ENCODE data around the gene PCDHGA1. TPM values are rescaled to one million over a fixed set of nuclear protein-coding genes. Genes with fewer than 3 reads are reported as not detected.
A peak's percentile ranks its signal among the peaks of the same experiment; 100 is the strongest.

Gene PCDHGA1
- total and polyA plus RNA-seq, 2 experiments from 2014 or later, result 1.2 to 1.7 TPM

- peaks cover 24% of the 10 kb centered on the region for H3K27me3 ChIP-seq
- no peak overlapping the region for H3K27ac ChIP-seq
- no peak for TF ChIP-seq CTCF (IDR thresholded peaks at IDR 0.05; ENCODE audit: low read depth, low read length)
- no peaks in the 10 kb centered on the region for H3K9me3 ChIP-seq (ENCODE audit: low read depth)
- no peaks in the 10 kb centered on the region for H3K36me3 ChIP-seq
- DNase-seq (ENCODE audit: low read depth in 1 of 2, low spot score in 1 of 2), result peak in 1 of 2 donors; percentile 82
- no peak overlapping the region for H3K4me3 ChIP-seq
- peaks cover 7% of the 10 kb centered on the region for H3K4me1 ChIP-seq (ENCODE audit: low read depth)
Measured at GRCh38 chr5:141496038-141496437, 165.7 kb downstream of the PCDHGA1 start.

GRCh38 chr5:141501761-141502160, 171.4 kb downstream of the PCDHGA1 start:
- Histone ChIP-seq H3K9me3 (ENCODE audit: low read depth) (no peaks in the 10 kb centered on the region), H3K27ac (no peak overlapping the region), H3K36me3 (no peaks in the 10 kb centered on the region), H3K4me1 (ENCODE audit: low read depth) (no peaks in the 10 kb centered on the region), H3K27me3 (no peaks in the 10 kb centered on the region), H3K4me3 (no peak overlapping the region)
- no peak for DNase-seq (ENCODE audit: low read depth in 1 of 2, low spot score in 1 of 2)
- no peak for TF ChIP-seq CTCF (IDR thresholded peaks at IDR 0.05; ENCODE audit: low read depth, low read length)

- H3K27ac ChIP-seq, result no peak overlapping the region
- no peak overlapping the region for H3K4me3 ChIP-seq
- TF ChIP-seq CTCF (IDR thresholded peaks at IDR 0.05; ENCODE audit: low read depth, low read length), result no peak
Measured at GRCh38 chr5:141503681-141504080, 173.4 kb downstream of the PCDHGA1 start.

GRCh38 chr5:141504216-141504615, 173.9 kb downstream of the PCDHGA1 start:
- no peak for DNase-seq (ENCODE audit: low read depth in 1 of 2, low spot score in 1 of 2)
- Histone ChIP-seq H3K27ac (no peak overlapping the region), H3K36me3 (no peaks in the 10 kb centered on the region), H3K27me3 (no peaks in the 10 kb centered on the region), H3K9me3 (ENCODE audit: low read depth) (no peaks in the 10 kb centered on the region), H3K4me1 (ENCODE audit: low read depth) (peaks cover 16% of the 10 kb centered on the region), H3K4me3 (no peak overlapping the region)
- TF ChIP-seq CTCF (IDR thresholded peaks at IDR 0.05; ENCODE audit: low read depth, low read length), result no peak

More at GRCh38 chr5:141503681-141504080, 173.4 kb downstream of the PCDHGA1 start:
- no peaks in the 10 kb centered on the region for H3K27me3 ChIP-seq
- no peaks in the 10 kb centered on the region for H3K9me3 ChIP-seq (ENCODE audit: low read depth)
- DNase-seq (ENCODE audit: low read depth in 1 of 2, low spot score in 1 of 2), result no peak
- H3K36me3 ChIP-seq, result no peaks in the 10 kb centered on the region
- H3K4me1 ChIP-seq (ENCODE audit: low read depth), result peaks cover 10% of the 10 kb centered on the region

GRCh38 chr5:141506381-141507155, 176.3 kb downstream of the PCDHGA1 start:
- peak overlapping the region; percentile 61 for H3K27ac ChIP-seq
- no peaks in the 10 kb centered on the region for H3K36me3 ChIP-seq
- TF ChIP-seq CTCF (IDR thresholded peaks at IDR 0.05; ENCODE audit: low read depth, low read length), result no peak

More at GRCh38 chr5:141506381-141507155, 176.3 kb downstream of the PCDHGA1 start:
- DNase-seq (ENCODE audit: low read depth in 1 of 2, low spot score in 1 of 2), result no peak
- Histone ChIP-seq H3K4me3 (no peak overlapping the region), H3K27me3 (no peaks in the 10 kb centered on the region), H3K9me3 (ENCODE audit: low read depth) (no peaks in the 10 kb centered on the region), H3K4me1 (ENCODE audit: low read depth) (peaks cover 16% of the 10 kb centered on the region)

Data from cardiac muscle cell (in vitro differentiated cells and primary cell).